ENCODE results near the gene NR2C1. TPM values are rescaled to one million over a fixed set of nuclear protein-coding genes. Genes with fewer than 3 reads are reported as not detected.

NR2C1 gene
- total RNA-seq, 1 experiment from 2014 or later = 33.7 TPM

GRCh38 chr12:94997726-94998125 is 75.7 kb downstream of the NR2C1 start:
- H3K27ac ChIP-seq (ENCODE audit: low read depth, low read length) = no peak overlapping the region
- H3K27me3 ChIP-seq (ENCODE audit: insufficient read depth, low read length) = no peaks in the 10 kb centered on the region
- no peak overlapping the region for H2AFZ ChIP-seq (ENCODE audit: low read depth, low read length, poor library complexity, severe bottlenecking)
- DNase-seq (ENCODE audit: low read depth, low spot score) (no peak), ATAC-seq (no peak)
- H4K20me1 ChIP-seq (ENCODE audit: insufficient read depth) = 0 out of 2 replicates have a peak, but pooled peaks cover 7% of the 10 kb centered on the region
- RAD21 ChIA-PET (ENCODE audit: low non-redundant PET in 1 of 2, low total read pairs in 2 of 2, uncharacterized antibody in 2 of 2, unreplicated experiment in 2 of 2) = no interaction called here
- POLR2A ChIA-PET = no interaction called here
- CTCF ChIA-PET = no interaction called here
- H3K4me3 ChIP-seq (replicated peaks in 1 of 2; ENCODE audit: low read depth in 1 of 2, low read length in 2 of 2) = no peak overlapping the region
- no peak overlapping the region for H3K9ac ChIP-seq (ENCODE audit: low read length)
- peaks cover 82% of the 10 kb centered on the region for H3K79me2 ChIP-seq (ENCODE audit: insufficient read depth, low read length)
- no TSS peak for BruUV-seq (replicated peaks)
- H3K4me1 ChIP-seq (ENCODE audit: control insufficient read depth in 1 of 2, insufficient read depth in 2 of 2, low read length in 2 of 2) = peaks cover 14 to 21% of the 10 kb centered on the region in 2 experiments
- H3K36me3 ChIP-seq (ENCODE audit: control insufficient read depth in 1 of 2, insufficient read depth in 2 of 2, low read length in 2 of 2) = peaks cover 0 to 6% of the 10 kb centered on the region in 2 experiments; a peak in 1 of 4 replicates
- no peak overlapping the region for H3K4me2 ChIP-seq (ENCODE audit: low read length)
- TF ChIP-seq, protein P1, sequence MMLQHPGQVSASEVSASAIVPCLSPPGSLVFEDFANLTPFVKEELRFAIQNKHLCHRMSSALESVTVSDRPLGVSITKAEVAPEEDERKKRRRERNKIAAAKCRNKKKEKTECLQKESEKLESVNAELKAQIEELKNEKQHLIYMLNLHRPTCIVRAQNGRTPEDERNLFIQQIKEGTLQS (IDR thresholded peaks at IDR 0.05) = no peak
- TF ChIP-seq EZH2phosphoT487 (IDR thresholded peaks at IDR 0.05; ENCODE audit: borderline replicate concordance) (no peak), TCF7L2 (IDR thresholded peaks at IDR 0.05; ENCODE audit: borderline replicate concordance, extremely low read depth, insufficient read depth, insufficient read length) (no peak), SIN3A (IDR thresholded peaks at IDR 0.05; ENCODE audit: low read depth) (no peak), SRF (IDR thresholded peaks at IDR 0.05; ENCODE audit: low read depth) (no peak), ZNF274 (IDR thresholded peaks at IDR 0.05; ENCODE audit: low read depth, low read length) (no peak), JUND (IDR thresholded peaks at IDR 0.05) (no peak), EGR1 (IDR thresholded peaks at IDR 0.05; ENCODE audit: low read depth) (no peak), EZH2 (IDR thresholded peaks at IDR 0.05) (no peak), FOSL1 (IDR thresholded peaks at IDR 0.05; ENCODE audit: low read depth) (no peak), YY1 (IDR thresholded peaks at IDR 0.05; ENCODE audit: extremely low read depth, insufficient replicate concordance, low read depth, low read length) (no peak)
- TF ChIP-seq, protein P2, sequence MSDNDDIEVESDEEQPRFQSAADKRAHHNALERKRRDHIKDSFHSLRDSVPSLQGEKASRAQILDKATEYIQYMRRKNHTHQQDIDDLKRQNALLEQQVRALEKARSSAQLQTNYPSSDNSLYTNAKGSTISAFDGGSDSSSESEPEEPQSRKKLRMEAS (IDR thresholded peaks at IDR 0.05) = no peak
- intact Hi-C loops (cut with micrococcal nuclease) = no loop called here
- H3K9me3 ChIP-seq (ENCODE audit: control insufficient read depth in 1 of 2, insufficient read depth in 1 of 2, low read depth in 1 of 2, low read length in 2 of 2) = no peaks in the 10 kb centered on the region
- no peaks in the 10 kb centered on the region for H3K9me2 ChIP-seq (ENCODE audit: insufficient read depth)

DNA sequence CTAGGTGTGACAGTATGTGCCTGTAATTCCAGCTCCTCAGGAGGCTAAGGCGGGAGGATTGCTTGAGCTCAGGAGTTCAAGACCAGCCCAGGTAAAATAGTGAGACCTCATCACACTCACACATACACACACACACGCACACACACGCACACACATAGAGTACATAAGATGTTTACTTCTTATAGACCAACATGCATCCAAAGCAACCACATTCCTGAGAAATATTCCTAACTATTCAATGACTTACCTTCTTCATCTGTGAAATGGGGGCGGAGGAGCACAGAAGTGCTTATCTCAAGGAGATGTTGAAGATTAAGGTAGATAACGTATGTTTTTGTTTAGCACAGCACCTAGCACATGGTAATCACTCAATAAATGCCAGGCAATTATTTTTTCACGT is 76.4 kb downstream of the NR2C1 start:
- H3K79me2 ChIP-seq (ENCODE audit: insufficient read depth, low read length) = peaks cover 82% of the 10 kb centered on the region

More for the DNA sequence above, 76.4 kb downstream of the NR2C1 start:
- peaks cover 2 to 12% of the 10 kb centered on the region in 2 experiments; a peak in 2 of 4 replicates for H3K36me3 ChIP-seq (ENCODE audit: control insufficient read depth in 1 of 2, insufficient read depth in 2 of 2, low read length in 2 of 2)
- H3K9me2 ChIP-seq (ENCODE audit: insufficient read depth) = no peaks in the 10 kb centered on the region
- DNase-seq (ENCODE audit: low read depth, low spot score) (no peak), ATAC-seq (no peak)
- RAD21 ChIA-PET (ENCODE audit: low non-redundant PET in 1 of 2, low total read pairs in 2 of 2, uncharacterized antibody in 2 of 2, unreplicated experiment in 2 of 2) = no interaction called here
- CTCF ChIA-PET = no interaction called here
- H2AFZ ChIP-seq (ENCODE audit: low read depth, low read length, poor library complexity, severe bottlenecking) = no peak overlapping the region
- H3K4me3 ChIP-seq (replicated peaks in 1 of 2; ENCODE audit: low read depth in 1 of 2, low read length in 2 of 2) = no peak overlapping the region
- no peaks in the 10 kb centered on the region for H3K27me3 ChIP-seq (ENCODE audit: insufficient read depth, low read length)
- no peak overlapping the region for H3K4me2 ChIP-seq (ENCODE audit: low read length)
- H3K4me1 ChIP-seq (ENCODE audit: control insufficient read depth in 1 of 2, insufficient read depth in 2 of 2, low read length in 2 of 2) = peaks cover 10 to 17% of the 10 kb centered on the region in 2 experiments
- intact Hi-C loops (cut with micrococcal nuclease) = no loop called here
- BruUV-seq (replicated peaks) = no TSS peak
- H3K9ac ChIP-seq (ENCODE audit: low read length) = no peak overlapping the region
- H4K20me1 ChIP-seq (ENCODE audit: insufficient read depth) = 0 out of 2 replicates have a peak, but pooled peaks cover 7% of the 10 kb centered on the region
- H3K27ac ChIP-seq (ENCODE audit: low read depth, low read length) = no peak overlapping the region
- no peaks in the 10 kb centered on the region for H3K9me3 ChIP-seq (ENCODE audit: control insufficient read depth in 1 of 2, insufficient read depth in 1 of 2, low read depth in 1 of 2, low read length in 2 of 2)
- POLR2A ChIA-PET = no interaction called here
- TF ChIP-seq JUND (IDR thresholded peaks at IDR 0.05) (no peak), ZFX (IDR thresholded peaks at IDR 0.05) (no peak), SP1 (IDR thresholded peaks at IDR 0.05; ENCODE audit: low read depth) (no peak), EZH2 (IDR thresholded peaks at IDR 0.05) (no peak), TCF7L2 (IDR thresholded peaks at IDR 0.05; ENCODE audit: borderline replicate concordance, extremely low read depth, insufficient read depth, insufficient read length) (no peak), CBX3 (IDR thresholded peaks at IDR 0.05; ENCODE audit: low read depth) (no peak), YY1 (IDR thresholded peaks at IDR 0.05; ENCODE audit: extremely low read depth, insufficient replicate concordance, low read depth, low read length) (no peak), EGR1 (IDR thresholded peaks at IDR 0.05; ENCODE audit: low read depth) (no peak)
- TF ChIP-seq, protein P1 (IDR thresholded peaks at IDR 0.05) = no peak
